ENCODE measurements around the gene TMIGD1. TPM values are rescaled to one million over a fixed set of nuclear protein-coding genes. Genes with fewer than 3 reads are reported as not detected.

The TMIGD1 gene
- total and polyA plus RNA-seq, 2 of the 13 experiments (the other 11 are each of a cell fraction or from before 2014, with no cell fraction given): not detected

DNA sequence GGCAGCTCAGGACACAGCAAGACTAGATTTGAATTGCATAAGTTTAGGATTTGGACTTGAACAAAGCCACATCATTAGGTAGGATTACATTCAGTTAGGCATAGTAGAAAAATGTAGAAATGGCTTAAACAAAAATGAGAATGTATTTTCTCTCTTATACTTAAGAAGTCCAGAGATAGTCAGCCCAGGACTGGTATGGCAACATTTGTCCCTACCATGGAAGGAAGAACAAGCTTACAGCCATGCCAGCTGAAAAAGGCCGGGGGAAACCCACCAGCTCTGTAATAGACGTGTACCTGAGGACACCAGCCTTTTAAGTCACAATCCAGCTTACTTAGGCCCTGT, 11.2 kb upstream of the TMIGD1 start (continued):
- TF ChIP-seq, protein P1, sequence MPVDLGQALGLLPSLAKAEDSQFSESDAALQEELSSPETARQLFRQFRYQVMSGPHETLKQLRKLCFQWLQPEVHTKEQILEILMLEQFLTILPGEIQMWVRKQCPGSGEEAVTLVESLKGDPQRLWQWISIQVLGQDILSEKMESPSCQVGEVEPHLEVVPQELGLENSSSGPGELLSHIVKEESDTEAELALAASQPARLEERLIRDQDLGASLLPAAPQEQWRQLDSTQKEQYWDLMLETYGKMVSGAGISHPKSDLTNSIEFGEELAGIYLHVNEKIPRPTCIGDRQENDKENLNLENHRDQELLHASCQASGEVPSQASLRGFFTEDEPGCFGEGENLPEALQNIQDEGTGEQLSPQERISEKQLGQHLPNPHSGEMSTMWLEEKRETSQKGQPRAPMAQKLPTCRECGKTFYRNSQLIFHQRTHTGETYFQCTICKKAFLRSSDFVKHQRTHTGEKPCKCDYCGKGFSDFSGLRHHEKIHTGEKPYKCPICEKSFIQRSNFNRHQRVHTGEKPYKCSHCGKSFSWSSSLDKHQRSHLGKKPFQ (CRISPR knock-in tag; IDR thresholded peaks at IDR 0.05; ENCODE audit: insufficient replicate concordance): peak; percentile 10
- TF ChIP-seq MED8 (CRISPR knock-in tag; IDR thresholded peaks at IDR 0.05; ENCODE audit: insufficient replicate concordance) (no peak), RAD21 (CRISPR knock-in tag; IDR thresholded peaks at IDR 0.05) (no peak), CENPX (CRISPR knock-in tag; IDR thresholded peaks at IDR 0.05) (no peak), CCAR2 (optimal IDR thresholded peaks at IDR 0.05; ENCODE audit: low read depth, low read length) (no peak), ZNF775 (CRISPR knock-in tag; IDR thresholded peaks at IDR 0.05; ENCODE audit: borderline replicate concordance) (no peak), KLF13 (CRISPR knock-in tag; IDR thresholded peaks at IDR 0.05) (no peak), ZBTB7B (CRISPR knock-in tag; IDR thresholded peaks at IDR 0.05) (0 out of 2 replicates have a peak, but pooled peaks have one; percentile 8), ZNF354B (CRISPR knock-in tag; IDR thresholded peaks at IDR 0.05) (no peak), ZNF713 (CRISPR knock-in tag; IDR thresholded peaks at IDR 0.05) (no peak)
- TF ChIP-seq, protein P2, sequence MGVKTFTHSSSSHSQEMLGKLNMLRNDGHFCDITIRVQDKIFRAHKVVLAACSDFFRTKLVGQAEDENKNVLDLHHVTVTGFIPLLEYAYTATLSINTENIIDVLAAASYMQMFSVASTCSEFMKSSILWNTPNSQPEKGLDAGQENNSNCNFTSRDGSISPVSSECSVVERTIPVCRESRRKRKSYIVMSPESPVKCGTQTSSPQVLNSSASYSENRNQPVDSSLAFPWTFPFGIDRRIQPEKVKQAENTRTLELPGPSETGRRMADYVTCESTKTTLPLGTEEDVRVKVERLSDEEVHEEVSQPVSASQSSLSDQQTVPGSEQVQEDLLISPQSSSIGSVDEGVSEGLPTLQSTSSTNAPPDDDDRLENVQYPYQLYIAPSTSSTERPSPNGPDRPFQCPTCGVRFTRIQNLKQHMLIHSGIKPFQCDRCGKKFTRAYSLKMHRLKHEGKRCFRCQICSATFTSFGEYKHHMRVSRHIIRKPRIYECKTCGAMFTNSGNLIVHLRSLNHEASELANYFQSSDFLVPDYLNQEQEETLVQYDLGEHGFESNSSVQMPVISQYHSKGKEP (CRISPR knock-in tag; IDR thresholded peaks at IDR 0.05): peak; percentile 8; the same call in 1 of the 2 replicates
- TF ChIP-seq, protein P3, sequence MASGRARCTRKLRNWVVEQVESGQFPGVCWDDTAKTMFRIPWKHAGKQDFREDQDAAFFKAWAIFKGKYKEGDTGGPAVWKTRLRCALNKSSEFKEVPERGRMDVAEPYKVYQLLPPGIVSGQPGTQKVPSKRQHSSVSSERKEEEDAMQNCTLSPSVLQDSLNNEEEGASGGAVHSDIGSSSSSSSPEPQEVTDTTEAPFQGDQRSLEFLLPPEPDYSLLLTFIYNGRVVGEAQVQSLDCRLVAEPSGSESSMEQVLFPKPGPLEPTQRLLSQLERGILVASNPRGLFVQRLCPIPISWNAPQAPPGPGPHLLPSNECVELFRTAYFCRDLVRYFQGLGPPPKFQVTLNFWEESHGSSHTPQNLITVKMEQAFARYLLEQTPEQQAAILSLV (CRISPR knock-in tag; IDR thresholded peaks at IDR 0.05; ENCODE audit: borderline replicate concordance): no peak
- TF ChIP-seq, protein P4, sequence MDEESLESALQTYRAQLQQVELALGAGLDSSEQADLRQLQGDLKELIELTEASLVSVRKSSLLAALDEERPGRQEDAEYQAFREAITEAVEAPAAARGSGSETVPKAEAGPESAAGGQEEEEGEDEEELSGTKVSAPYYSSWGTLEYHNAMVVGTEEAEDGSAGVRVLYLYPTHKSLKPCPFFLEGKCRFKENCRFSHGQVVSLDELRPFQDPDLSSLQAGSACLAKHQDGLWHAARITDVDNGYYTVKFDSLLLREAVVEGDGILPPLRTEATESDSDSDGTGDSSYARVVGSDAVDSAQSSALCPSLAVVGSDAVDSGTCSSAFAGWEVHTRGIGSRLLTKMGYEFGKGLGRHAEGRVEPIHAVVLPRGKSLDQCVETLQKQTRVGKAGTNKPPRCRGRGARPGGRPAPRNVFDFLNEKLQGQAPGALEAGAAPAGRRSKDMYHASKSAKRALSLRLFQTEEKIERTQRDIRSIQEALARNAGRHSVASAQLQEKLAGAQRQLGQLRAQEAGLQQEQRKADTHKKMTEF (CRISPR knock-in tag; IDR thresholded peaks at IDR 0.05): no peak
- TF ChIP-seq, protein P5, sequence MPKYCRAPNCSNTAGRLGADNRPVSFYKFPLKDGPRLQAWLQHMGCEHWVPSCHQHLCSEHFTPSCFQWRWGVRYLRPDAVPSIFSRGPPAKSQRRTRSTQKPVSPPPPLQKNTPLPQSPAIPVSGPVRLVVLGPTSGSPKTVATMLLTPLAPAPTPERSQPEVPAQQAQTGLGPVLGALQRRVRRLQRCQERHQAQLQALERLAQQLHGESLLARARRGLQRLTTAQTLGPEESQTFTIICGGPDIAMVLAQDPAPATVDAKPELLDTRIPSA (CRISPR knock-in tag; IDR thresholded peaks at IDR 0.05; ENCODE audit: borderline replicate concordance): no peak
- TF ChIP-seq, protein P6, sequence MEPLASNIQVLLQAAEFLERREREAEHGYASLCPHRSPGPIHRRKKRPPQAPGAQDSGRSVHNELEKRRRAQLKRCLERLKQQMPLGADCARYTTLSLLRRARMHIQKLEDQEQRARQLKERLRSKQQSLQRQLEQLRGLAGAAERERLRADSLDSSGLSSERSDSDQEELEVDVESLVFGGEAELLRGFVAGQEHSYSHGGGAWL (CRISPR knock-in tag; IDR thresholded peaks at IDR 0.05): no peak
- TF ChIP-seq, protein P7, sequence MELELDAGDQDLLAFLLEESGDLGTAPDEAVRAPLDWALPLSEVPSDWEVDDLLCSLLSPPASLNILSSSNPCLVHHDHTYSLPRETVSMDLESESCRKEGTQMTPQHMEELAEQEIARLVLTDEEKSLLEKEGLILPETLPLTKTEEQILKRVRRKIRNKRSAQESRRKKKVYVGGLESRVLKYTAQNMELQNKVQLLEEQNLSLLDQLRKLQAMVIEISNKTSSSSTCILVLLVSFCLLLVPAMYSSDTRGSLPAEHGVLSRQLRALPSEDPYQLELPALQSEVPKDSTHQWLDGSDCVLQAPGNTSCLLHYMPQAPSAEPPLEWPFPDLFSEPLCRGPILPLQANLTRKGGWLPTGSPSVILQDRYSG (CRISPR knock-in tag; IDR thresholded peaks at IDR 0.05): no peak
